HG02870 (cell line): ENCODE measurements around the gene CCDC85B.

Experiments used
- ATAC-seq: cut with Tn5 transposase; IDR thresholded peaks from one replicate; pipeline ENCODE4 v1.9.1; 2021; ENCODE audit warnings: mild to moderate bottlenecking, moderate library complexity; ENCODE audit not compliant: unreplicated experiment

Gene CCDC85B

GRCh38 chr11:65857500-65857852 lies 33.0 kb upstream of the CCDC85B start:
- no peak for ATAC-seq

- peak; percentile 44 for ATAC-seq
Observed at GRCh38 chr11:65857853-65858680, 32.4 kb upstream of the CCDC85B start, which contains the start of gene CFL1. Gene CFL1, minus strand, starts transcription at chr11:65858180. Its CDS starts 81 bp downstream, at chr11:65858099.

DNA sequence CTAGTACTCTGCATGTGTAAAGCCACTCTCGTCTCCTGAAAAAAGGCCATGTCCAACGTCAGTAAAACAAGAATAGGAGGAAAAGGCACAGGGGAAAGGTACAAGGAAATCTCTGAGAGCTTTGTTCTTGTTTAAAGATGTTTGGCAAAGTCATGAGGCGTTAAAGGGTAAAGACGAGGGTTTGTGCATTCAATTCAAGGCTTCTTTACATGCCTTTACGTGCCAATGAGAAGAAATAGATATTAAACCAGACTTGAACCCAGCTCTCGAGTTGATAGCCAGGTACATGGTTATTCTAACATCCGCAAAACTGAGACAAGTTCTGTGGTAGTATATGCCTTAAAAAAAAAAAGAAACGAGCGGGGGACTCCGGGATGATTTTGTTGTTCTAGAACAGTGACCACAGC lies 31.8 kb upstream of the CCDC85B start:
- no peak for ATAC-seq

GRCh38 chr11:65859095-65859811 lies 31.2 kb upstream of the CCDC85B start:
- peak; percentile 56 for ATAC-seq

DNA sequence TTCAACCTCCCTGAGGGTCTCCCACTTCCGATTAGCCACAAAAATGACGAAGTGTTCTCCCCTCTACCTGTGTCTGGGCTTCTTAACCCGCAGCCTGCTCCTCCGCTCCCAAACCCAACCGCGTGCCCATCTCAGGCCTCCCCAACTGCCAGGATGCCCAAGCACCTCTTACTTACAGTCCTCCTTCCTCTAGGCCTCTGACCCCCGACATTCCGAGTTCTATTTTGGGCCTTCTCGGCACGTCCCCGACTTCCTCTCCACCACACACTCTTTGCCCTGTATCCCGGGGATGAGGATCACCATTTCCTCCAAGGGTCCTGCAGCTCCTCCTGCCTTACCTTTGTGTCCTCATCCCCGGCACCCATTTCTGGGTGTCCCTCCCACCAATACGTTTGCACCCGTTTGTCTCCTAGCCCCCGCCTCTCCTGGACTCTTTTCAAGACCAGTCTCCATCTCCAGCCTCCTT lies 30.6 kb upstream of the CCDC85B start:
- ATAC-seq, result no peak

DNA sequence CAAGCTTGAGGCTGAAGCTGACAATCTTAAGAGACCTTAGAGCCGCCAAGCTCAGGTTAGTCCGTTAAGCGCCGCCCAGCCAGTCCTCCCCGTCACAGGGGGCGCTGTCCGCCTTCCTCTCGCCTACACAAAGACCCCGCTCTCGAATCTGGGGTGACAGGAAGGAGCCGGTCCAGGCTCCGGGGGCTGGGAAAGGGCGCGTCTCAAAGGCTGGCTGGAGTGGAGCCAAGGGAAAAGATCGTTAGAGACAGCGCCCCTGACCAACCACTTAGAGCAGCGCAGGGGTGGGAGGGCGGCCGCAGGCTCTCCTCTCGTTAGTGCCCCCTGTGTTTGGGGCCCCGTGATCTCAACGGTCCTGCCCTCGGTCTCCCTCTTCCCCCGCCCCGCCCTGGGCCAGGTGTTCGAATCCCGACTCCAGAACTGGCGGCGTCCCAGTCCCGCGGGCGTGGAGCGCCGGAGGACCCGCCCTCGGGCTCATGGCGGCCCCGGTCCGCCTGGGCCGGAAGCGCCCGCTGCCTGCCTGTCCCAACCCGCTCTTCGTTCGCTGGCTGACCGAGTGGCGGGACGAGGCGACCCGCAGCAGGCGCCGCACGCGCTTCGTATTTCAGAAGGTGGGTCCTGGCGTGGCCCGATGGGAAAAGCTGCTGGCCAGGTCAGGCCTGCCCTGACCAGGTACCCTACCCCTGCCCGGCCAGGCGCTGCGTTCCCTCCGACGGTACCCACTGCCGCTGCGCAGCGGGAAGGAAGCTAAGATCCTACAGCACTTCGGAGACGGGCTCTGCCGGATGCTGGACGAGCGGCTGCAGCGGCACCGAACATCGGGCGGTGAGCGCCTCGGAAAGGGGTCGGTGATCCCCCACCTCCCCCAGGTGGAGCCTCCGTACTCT lies 30.0 kb upstream of the CCDC85B start, which contains the start of gene MUS81:
Gene MUS81 (plus strand): TSS at position 156 of the 887 bp plus-strand sequence. CDS start 321 bp downstream, at position 477.
- peak; percentile 29 for ATAC-seq

DNA sequence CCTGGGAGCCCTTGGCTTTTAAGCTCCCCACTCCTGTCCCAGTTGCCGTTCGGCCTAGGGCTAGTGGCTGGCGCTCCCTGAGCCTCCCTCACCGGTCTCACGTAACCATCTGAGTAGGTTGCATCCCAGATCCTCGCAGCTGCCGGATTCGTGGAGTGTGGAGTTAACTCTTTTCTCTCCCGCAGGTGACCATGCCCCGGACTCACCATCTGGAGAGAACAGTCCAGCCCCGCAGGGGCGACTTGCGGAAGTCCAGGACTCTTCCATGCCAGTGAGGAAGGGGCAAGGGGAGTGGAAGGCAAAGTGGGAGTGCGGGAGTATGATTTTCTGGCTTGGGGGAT lies 29.3 kb upstream of the CCDC85B start:
- ATAC-seq, result no peak

- ATAC-seq, result no peak
Observed at GRCh38 chr11:65861533-65862183, 28.8 kb upstream of the CCDC85B start.

DNA sequence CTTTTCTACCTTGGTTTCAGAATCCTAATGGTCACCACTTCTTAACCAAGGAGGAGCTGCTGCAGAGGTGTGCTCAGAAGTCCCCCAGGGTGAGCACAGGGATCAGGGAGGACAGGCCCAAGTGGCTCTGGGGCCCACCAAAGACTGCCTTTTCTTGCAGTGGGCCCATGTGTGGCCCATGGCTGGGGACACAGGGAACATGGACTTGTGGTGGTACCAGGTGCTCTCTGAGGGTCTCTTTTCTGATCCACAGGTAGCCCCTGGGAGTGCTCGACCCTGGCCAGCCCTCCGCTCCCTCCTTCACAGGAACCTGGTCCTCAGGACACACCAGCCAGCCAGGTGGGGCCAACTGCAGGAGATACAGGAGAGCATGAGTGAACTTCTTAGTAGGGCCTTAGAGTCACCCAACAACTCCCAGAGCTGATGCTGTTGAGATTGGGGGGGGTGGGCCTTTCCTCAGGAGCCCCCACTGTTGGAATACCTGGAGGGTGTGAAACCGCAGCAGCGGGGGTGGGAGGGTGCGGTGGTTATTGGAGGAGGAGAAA lies 28.2 kb upstream of the CCDC85B start:
- ATAC-seq, result no peak

DNA sequence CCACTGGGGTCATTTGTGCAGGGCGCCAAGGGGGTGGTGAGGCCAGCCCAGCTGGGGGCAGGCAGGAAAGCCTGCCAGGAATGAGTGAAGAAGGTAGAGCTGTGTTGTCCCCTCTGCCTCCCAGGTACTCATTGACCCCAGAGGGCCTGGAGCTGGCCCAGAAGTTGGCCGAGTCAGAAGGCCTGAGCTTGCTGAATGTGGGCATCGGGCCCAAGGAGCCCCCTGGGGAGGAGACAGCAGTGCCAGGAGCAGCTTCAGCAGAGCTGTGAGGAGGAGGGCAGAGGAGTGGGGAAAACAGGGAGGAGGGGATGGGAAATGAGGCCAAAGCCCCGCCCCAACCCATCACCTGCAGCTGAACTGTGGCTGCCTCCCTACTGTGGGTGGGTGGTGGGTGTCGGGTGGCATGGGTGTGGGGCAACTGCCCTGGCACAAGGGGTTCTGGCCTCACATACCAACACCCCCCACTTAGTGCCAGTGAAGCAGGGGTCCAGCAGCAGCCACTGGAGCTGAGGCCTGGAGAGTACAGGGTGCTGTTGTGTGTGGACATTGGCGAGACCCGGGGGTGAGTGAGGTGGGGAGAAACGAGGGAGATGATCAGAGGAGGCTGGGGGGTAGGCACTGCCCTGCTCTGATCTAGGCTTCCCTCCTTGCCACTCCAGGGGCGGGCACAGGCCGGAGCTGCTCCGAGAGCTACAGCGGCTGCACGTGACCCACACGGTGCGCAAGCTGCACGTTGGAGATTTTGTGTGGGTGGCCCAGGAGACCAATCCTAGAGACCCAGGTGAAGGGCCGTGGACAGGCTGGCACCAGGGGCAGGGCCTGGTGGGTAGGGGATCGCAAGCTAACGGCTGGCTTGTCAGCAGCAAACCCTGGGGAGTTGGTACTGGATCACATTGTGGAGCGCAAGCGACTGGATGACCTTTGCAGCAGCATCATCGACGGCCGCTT lies 27.3 kb upstream of the CCDC85B start:
- no peak for ATAC-seq

GRCh38 chr11:65863889-65864705 lies 26.4 kb upstream of the CCDC85B start:
- ATAC-seq, result no peak

GRCh38 chr11:65864706-65865471 lies 25.6 kb upstream of the CCDC85B start:
- no peak for ATAC-seq

- ATAC-seq, result no peak
Observed at GRCh38 chr11:65865550-65866172, 24.8 kb upstream of the CCDC85B start.

DNA sequence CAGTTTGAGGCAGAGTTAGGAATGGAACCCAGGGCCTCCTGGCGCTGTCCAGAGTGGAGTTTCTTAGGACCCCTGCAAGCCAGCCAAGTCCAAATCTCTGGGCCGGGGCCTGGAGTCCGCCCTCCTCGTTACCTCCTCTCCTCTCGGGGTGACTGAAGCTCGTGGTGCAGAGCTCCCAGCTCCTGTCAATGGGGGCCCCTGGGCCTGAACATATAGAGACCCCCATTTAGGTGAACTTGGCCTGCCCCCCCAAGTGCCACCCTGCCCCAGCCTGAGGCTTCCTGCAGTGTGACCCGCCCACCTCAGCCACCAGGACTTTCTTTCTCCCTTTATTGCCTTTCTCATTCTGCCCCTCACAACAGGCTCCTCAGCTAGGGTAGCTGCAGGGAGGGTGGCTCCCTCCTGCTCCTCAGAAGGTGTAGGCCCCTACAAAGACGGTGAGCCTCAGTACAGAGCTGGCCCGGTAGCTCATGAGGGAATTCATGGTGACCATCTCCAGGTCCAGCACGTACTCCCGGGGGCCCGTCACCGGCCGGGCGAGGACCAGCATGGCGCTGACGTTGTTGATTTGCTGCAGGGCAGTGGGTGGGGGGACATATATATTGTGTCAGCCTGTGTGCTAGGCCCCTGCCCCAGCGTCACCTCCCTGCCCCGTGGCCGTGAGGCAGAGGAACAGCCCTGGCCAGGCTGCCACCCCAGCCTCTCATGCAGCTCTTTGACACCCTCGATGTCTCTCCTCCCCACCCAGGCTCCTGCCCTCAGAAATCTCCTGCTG lies 23.8 kb upstream of the CCDC85B start:
- no peak for ATAC-seq

DNA sequence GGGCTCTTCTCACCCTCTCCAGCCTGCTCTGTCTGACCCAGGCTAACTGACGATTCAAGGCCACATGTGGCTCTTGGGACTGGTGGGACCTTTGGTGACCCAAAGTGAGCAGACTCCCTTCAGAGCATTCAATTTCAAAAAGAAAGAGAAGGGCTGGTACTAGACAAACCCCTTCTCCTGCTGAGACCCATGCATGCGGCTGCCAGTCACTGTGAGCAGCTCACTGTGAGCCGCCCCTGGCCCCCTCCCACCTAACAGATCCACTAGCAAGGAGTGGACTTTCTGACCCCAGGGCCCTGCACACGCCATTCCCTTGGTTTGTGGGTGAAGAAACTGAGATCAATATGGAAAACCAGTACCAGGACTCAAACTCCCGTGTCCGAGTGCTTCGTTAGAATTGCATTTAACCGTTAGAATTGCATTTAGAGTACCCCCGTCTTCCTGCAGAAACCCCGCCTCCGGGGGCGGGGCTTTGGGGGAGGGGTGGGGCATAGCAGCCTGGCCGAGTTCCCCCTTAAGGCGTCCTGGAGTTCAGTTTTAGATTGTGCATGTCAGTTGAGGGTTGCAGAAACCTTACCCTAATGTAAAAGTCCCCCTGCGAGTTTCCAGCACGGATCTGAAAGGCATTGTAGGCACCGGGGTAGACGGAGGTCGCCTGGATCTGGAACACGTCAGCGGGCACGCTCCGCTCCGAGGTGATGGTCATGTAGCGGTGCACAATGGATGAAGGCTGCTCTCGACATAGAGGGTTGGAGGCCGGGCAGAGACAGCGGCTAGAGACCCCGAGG lies 23.0 kb upstream of the CCDC85B start:
- no peak for ATAC-seq
